Activated T-cell treated with anti-CD3 and anti-CD28 coated beads, Interleukin-2, amount 50 U/mL, for 4 hours (primary cell): ENCODE measurements around the gene H6PD. TPM values are rescaled to one million over a fixed set of nuclear protein-coding genes. Genes with fewer than 3 reads are reported as not detected.

Experiments used
- ATAC-seq, 2 donors: fragments of 200-7000 bp; cut with Tn5 transposase; one replicate each; pipeline ENCODE4 v1.10.0; 2021
- DNase-seq: peaks from one replicate; pipeline ENCODE4 v3.0.0-alpha.2; 2020
- H3K27me3 Mint-ChIP-seq: one replicate; pipeline ENCODE4 v1.8.0; 2021; ENCODE audit warnings: low read depth, mixed read lengths
- H3K36me3 Mint-ChIP-seq: one replicate; pipeline ENCODE4 v1.8.0; 2022; ENCODE audit warnings: mixed read lengths; ENCODE audit not compliant: insufficient read depth
- H3K4me1 Mint-ChIP-seq: one replicate; pipeline ENCODE4 v1.8.0; 2021; ENCODE audit warnings: low read depth, mixed read lengths
- H3K4me3 Mint-ChIP-seq: one replicate; pipeline ENCODE4 v1.8.0; 2021; ENCODE audit warnings: mild to moderate bottlenecking, moderate library complexity, mixed read lengths
- H3K9me3 Mint-ChIP-seq: one replicate; pipeline ENCODE4 v1.8.0; 2021; ENCODE audit warnings: mixed read lengths
- total RNA-seq, 3 donors: library from RNA; stranded (reverse); gene quantifications; one replicate each; pipeline ENCODE4 v1.2.1, GENCODE V29; 2021

H6PD gene
- total RNA-seq, 3 donors from 2014 or later = 4.7 to 6.1 (median 5.0) TPM

DNA sequence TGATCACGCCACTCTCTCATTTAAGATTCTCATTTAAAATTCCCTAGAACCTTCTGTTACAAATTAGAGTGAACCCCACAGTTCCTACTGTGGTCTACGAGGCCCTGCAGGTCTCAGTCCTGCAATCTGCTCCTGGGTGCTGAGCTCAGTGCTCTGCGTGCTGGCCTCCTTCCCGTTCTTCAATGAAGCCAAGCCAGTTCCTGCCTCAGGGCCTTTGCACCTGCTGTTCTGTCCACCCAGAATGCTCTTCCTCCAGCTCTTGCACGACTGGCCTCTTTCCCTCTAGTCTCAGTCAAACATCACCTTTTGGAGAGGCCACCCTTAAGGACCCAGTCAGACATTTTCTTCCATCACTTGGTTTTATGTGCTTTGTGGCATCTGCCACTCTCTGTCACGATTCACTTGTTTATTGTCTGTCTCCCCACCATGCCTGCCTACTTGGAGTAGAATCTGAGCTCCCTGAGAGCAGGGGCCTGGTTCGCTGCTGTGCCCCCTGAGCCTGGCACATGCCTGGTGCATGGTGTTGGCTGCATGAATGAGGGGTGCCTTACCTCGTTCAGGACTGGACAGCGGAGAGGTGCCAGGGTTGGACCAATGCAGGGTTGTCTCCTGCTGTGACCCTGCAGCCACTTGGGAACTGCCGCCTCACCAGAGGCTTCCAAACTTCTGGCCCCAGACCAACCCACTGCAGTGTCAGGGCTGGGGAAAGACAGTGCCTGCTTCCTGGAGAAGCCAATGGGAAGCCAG, 9.7 kb upstream of the H6PD start:
- Mint-ChIP-seq H3K9me3 (no peaks in the 10 kb centered on the region), H3K27me3 (peaks cover 4% of the 10 kb centered on the region), H3K4me1 (peaks cover 2% of the 10 kb centered on the region), H3K36me3 (no peaks in the 10 kb centered on the region), H3K4me3 (no peak overlapping the region)
- no peak for DNase-seq
- ATAC-seq = no peak

DNA sequence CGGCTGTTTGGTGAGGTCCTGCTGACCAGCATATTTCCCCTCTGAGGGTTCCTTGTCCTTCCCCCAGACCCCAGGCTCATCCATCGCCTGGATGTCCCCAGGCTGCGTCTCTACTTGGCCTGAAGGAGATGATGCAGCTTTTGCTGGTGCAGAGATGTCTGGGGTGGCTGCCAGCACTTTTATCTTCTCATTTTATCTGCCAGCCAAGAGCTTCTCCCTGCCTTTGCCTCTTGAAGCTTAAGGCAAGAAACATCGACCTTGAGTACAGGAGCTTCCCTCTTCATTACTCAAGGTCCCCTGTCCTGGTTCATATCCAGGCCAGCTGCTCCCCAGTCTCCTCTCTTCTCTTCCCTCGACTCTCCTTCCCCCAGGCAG, 9.2 kb upstream of the H6PD start:
- Mint-ChIP-seq H3K36me3 (no peaks in the 10 kb centered on the region), H3K4me1 (peaks cover 2% of the 10 kb centered on the region), H3K4me3 (no peak overlapping the region), H3K9me3 (no peaks in the 10 kb centered on the region), H3K27me3 (peaks cover 4% of the 10 kb centered on the region)
- DNase-seq = no peak
- no peak for ATAC-seq

DNA sequence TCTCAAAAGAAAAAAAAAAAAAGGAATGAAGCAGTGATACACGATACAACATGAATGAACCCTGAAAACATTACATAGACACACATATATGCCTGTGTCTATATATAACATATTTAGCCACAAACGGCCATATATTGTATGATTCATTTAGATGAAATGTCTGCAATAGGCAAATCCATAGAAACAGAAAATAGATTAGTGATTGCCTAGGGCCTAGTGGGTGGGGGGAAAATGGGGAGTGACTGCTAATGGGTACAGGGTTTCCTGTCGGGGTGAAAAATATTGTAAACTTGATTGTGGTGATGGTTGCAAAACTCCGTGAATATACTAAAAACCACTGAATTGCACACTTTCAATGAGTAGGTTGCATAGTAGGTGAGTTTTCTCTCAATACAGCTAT, 6.0 kb upstream of the H6PD start:
- DNase-seq (no peak), ATAC-seq (peak; percentile 53 to 59)
- peaks cover 4% of the 10 kb centered on the region for H3K4me1 Mint-ChIP-seq
- no peaks in the 10 kb centered on the region for H3K36me3 Mint-ChIP-seq
- H3K9me3 Mint-ChIP-seq = no peaks in the 10 kb centered on the region
- no peak overlapping the region for H3K4me3 Mint-ChIP-seq
- H3K27me3 Mint-ChIP-seq = peaks cover 4% of the 10 kb centered on the region

DNA sequence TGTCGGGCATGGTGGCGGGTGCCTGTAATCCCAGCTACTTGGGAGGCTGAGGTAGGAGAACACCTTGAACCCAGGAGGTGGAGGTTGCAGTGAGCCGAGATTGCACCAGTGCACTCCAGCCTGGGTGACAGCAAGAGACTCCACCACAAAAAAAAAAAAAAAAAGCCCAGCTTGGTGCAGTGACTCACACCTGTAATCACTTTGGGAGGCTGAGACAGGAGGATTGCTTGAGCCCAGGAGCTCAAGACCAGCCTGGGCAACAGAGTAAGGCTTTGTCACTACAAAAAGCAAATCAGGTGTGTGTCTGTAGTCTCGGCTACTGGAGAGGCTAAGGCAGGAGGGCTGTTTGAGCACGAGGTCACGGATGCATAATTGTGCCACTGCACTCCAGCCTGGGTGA, 5.0 kb upstream of the H6PD start:
- peaks cover 4% of the 10 kb centered on the region for H3K27me3 Mint-ChIP-seq
- ATAC-seq (no peak), DNase-seq (no peak)
- no peak overlapping the region for H3K4me3 Mint-ChIP-seq
- H3K9me3 Mint-ChIP-seq = no peaks in the 10 kb centered on the region
- H3K4me1 Mint-ChIP-seq = peaks cover 8% of the 10 kb centered on the region
- no peaks in the 10 kb centered on the region for H3K36me3 Mint-ChIP-seq

DNA sequence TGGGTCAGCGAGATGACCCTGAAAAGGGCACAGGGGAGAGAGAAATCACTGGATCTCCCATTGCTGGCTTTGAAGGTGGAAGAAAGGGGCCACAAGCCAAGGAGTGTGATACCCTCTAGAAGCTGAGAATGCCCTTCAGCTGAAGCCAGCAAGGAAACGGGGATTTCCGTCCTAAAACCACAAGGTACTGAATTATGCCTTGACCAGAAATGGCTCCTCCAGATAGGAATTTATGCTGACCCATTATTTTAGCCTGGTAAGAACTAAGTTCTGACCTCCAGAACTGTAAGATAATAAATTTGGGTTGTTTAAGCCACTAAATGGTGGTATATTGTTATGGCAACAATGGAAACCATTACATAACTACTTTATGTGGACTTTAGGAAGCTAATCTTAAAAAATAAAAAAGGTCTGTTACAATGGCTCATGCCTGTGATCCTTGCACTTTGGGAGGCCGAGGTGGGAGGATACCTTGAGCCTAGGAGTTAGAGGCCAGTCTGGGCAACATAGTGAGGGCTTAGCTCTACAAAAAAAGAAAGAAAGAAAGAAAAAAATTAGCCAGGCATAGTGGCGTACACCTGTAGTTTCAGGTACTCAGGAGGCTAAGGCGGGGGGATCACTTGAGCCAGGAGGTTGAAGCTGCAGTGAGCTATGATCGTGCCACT, 3.6 kb upstream of the H6PD start:
- H3K36me3 Mint-ChIP-seq = no peaks in the 10 kb centered on the region
- no peak for ATAC-seq
- H3K4me1 Mint-ChIP-seq = peaks cover 14% of the 10 kb centered on the region
- no peaks in the 10 kb centered on the region for H3K9me3 Mint-ChIP-seq
- H3K4me3 Mint-ChIP-seq = no peak overlapping the region
- DNase-seq = no peak
- H3K27me3 Mint-ChIP-seq = no peaks in the 10 kb centered on the region

- ATAC-seq (no peak), DNase-seq (no peak)
- Mint-ChIP-seq H3K4me3 (no peak overlapping the region), H3K36me3 (no peaks in the 10 kb centered on the region), H3K27me3 (no peaks in the 10 kb centered on the region), H3K4me1 (peaks cover 17% of the 10 kb centered on the region), H3K9me3 (no peaks in the 10 kb centered on the region)
Observed at GRCh38 chr1:9231648-9232332, 2.8 kb upstream of the H6PD start.

- Mint-ChIP-seq H3K36me3 (no peaks in the 10 kb centered on the region), H3K4me1 (peaks cover 25% of the 10 kb centered on the region), H3K27me3 (no peaks in the 10 kb centered on the region), H3K9me3 (no peaks in the 10 kb centered on the region), H3K4me3 (peak overlapping the region; percentile 42)
- ATAC-seq = no peak
- no peak for DNase-seq
Observed at GRCh38 chr1:9233241-9233941, 1.2 kb upstream of the H6PD start.

GRCh38 chr1:9233942-9234222, 692 bp upstream of the H6PD start:
- ATAC-seq (no peak), DNase-seq (no peak)
- Mint-ChIP-seq H3K4me1 (peaks cover 29% of the 10 kb centered on the region), H3K36me3 (no peaks in the 10 kb centered on the region), H3K4me3 (peak overlapping the region; percentile 86), H3K27me3 (no peaks in the 10 kb centered on the region), H3K9me3 (no peaks in the 10 kb centered on the region)

- H3K27me3 Mint-ChIP-seq = no peaks in the 10 kb centered on the region
- H3K4me3 Mint-ChIP-seq = peak overlapping the region; percentile 80
- DNase-seq = no peak
- peaks cover 39% of the 10 kb centered on the region for H3K4me1 Mint-ChIP-seq
- H3K36me3 Mint-ChIP-seq = no peaks in the 10 kb centered on the region
- no peaks in the 10 kb centered on the region for H3K9me3 Mint-ChIP-seq
- no peak for ATAC-seq
Observed at GRCh38 chr1:9235096-9235459, 504 bp downstream of the H6PD start.

GRCh38 chr1:9235560-9235959, 986 bp downstream of the H6PD start:
- Mint-ChIP-seq H3K4me3 (peak overlapping the region; percentile 80), H3K4me1 (peaks cover 44% of the 10 kb centered on the region), H3K27me3 (no peaks in the 10 kb centered on the region), H3K9me3 (no peaks in the 10 kb centered on the region), H3K36me3 (no peaks in the 10 kb centered on the region)
- DNase-seq (no peak), ATAC-seq (no peak)

GRCh38 chr1:9238134-9238533, 3.6 kb downstream of the H6PD start:
- ATAC-seq (no peak), DNase-seq (no peak)
- H3K36me3 Mint-ChIP-seq = peaks cover 3% of the 10 kb centered on the region
- peaks cover 48% of the 10 kb centered on the region for H3K4me1 Mint-ChIP-seq
- H3K4me3 Mint-ChIP-seq = no peak overlapping the region
- H3K9me3 Mint-ChIP-seq = no peaks in the 10 kb centered on the region
- no peaks in the 10 kb centered on the region for H3K27me3 Mint-ChIP-seq

- no peak overlapping the region for H3K4me3 Mint-ChIP-seq
- H3K27me3 Mint-ChIP-seq = no peaks in the 10 kb centered on the region
- H3K36me3 Mint-ChIP-seq = peaks cover 3% of the 10 kb centered on the region
- ATAC-seq (no peak), DNase-seq (no peak)
- H3K9me3 Mint-ChIP-seq = no peaks in the 10 kb centered on the region
- peaks cover 49% of the 10 kb centered on the region for H3K4me1 Mint-ChIP-seq
Observed at GRCh38 chr1:9238550-9238949, 4.0 kb downstream of the H6PD start.

DNA sequence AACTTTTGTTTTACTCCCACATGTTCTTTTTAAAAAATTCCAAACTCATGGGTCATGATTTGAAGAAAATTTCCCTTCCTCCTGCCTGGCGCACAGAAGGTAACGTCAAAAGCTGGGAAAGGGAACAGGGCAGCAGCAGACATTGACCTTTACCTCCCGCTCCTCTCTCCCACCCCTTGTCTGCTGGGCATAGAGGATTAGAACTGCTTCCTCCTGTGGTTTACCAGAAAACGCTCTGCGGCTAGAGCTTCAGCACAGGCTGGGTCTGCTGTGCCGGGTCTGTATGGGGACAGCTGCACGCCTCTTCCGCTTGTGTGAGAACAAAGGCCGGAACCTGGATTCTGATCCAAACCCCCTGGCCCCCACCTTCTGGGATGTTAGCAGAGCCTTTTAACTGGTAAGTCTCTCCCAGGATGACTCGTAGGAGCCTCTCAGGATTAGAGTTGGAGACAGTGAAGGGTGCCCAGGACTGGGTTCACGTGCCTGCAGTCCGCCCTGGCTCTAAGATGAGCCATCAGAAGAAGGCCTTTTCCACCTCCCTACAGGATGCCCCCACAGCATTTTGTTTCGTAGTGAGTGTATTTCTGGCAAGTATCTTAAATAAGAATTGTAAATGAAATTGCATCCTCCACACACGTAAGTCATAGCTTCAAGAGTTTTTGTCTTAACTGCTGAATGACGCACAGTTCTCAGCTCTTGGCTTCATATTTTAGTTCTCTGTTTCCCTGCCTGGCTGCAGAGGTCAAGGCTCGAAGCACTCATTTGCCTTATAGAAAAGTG, 5.2 kb downstream of the H6PD start:
- Mint-ChIP-seq H3K4me1 (peaks cover 52% of the 10 kb centered on the region), H3K36me3 (peaks cover 3% of the 10 kb centered on the region), H3K9me3 (no peaks in the 10 kb centered on the region), H3K27me3 (no peaks in the 10 kb centered on the region), H3K4me3 (peak overlapping the region; percentile 29)
- DNase-seq = no peak
- ATAC-seq = peak; percentile 59 to 66
